Globus pallidus (tissue), 1 donor: Measurements from ENCODE around the gene KRT39.
"Not testable (repeated sequence)": the region's sequence is repeated elsewhere in the genome, so short reads cannot be mapped to it uniquely, and the experiment has no call there.

Experiments used
- DNase-seq: peaks from one replicate; pipeline ENCODE4 v3.0.0-alpha.2; 2015; ENCODE audit warnings: low spot score

KRT39 gene

GRCh38 chr17:40938981-40939380 lies 27.8 kb downstream of the KRT39 start:
- DNase-seq: no peak

GRCh38 chr17:40937384-40937819 lies 29.3 kb downstream of the KRT39 start, which contains the start of gene KRT23:
Gene KRT23, minus strand, starts transcription at chr17:40937646. Its CDS starts 1,043 bp downstream, at chr17:40936603.
- DNase-seq: no peak

GRCh38 chr17:40936976-40937375 lies 29.8 kb downstream of the KRT39 start:
- DNase-seq: no peak

- DNase-seq: no peak
These were observed 30.2 kb downstream of the KRT39 start for GRCh38 chr17:40936437-40936971.

- no peak for DNase-seq
These were observed 31.1 kb downstream of the KRT39 start for GRCh38 chr17:40935624-40936023.

GRCh38 chr17:40932608-40933007 lies 34.1 kb downstream of the KRT39 start:
- DNase-seq: no peak

- no peak for DNase-seq
These were observed 35.4 kb downstream of the KRT39 start for GRCh38 chr17:40931311-40931710.

- no peak for DNase-seq
These were observed 40.4 kb downstream of the KRT39 start for GRCh38 chr17:40926341-40926740.

GRCh38 chr17:40922239-40922638 lies 44.5 kb downstream of the KRT39 start:
- DNase-seq: peak; percentile 54

- no peak for DNase-seq
These were observed 45.7 kb downstream of the KRT39 start for GRCh38 chr17:40921026-40921425.

GRCh38 chr17:40917116-40917515 lies 49.6 kb downstream of the KRT39 start:
- DNase-seq: not testable (repeated sequence)

- no peak for DNase-seq
These were observed 50.4 kb downstream of the KRT39 start for GRCh38 chr17:40916366-40916765.

GRCh38 chr17:40915721-40916256 lies 51.0 kb downstream of the KRT39 start:
- peak; percentile 5 for DNase-seq

- DNase-seq: no peak
These were observed 51.5 kb downstream of the KRT39 start for GRCh38 chr17:40915199-40915661.

- no peak for DNase-seq
These were observed 52.5 kb downstream of the KRT39 start for GRCh38 chr17:40914075-40914855.

GRCh38 chr17:40912486-40913210 lies 54.1 kb downstream of the KRT39 start:
- DNase-seq: no peak

- no peak for DNase-seq
These were observed 56.3 kb downstream of the KRT39 start for GRCh38 chr17:40910441-40910841.

GRCh38 chr17:40909755-40910154 lies 57.0 kb downstream of the KRT39 start:
- DNase-seq: no peak

GRCh38 chr17:40909351-40909750 lies 57.4 kb downstream of the KRT39 start:
- DNase-seq: peak; percentile 65
